ENCODE measurements around the gene HOXA3.

Gene HOXA3

GRCh38 chr7:27088002-27088922, 64.1 kb downstream of the HOXA3 start:
- DNase-seq (ENCODE audit: low read depth), result no peak

DNA sequence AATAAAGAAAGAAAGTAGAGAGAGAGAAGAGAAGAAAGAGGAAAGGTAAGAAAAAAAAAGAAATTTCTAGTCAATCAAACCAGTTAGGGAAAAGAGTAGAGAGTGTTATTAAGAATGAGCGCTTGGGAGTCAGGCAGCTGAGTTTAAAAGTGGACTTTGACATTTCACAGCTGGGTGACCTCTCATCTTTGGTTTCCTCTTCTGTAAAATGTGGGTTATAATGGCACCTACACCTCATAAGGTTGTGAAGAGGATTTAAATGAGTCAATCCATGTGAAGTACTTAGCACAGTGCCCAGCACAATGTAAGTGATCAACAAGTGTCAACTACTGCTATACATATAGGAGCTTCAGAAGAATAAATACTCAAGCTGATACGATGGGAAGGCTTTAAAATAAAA, 68.7 kb downstream of the HOXA3 start:
- no peak for DNase-seq (ENCODE audit: low read depth)

DNA sequence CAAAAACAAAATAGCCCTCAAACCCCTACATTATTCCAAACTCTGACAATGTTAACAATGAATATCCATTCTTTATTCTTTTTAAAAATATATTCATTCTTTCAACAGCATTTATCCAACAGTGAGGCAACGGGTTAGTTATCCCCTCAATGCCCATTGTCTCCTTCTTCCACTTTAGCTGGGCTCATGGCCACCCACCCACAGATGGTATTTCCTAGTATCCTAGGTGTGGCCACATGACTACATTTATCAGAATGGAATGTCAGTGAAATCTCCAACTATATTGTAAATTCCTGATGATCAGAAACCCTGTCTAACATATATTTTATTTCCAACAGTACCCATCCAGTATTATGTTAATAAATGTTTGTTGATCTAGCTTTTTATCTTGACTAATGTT, 70.2 kb downstream of the HOXA3 start:
- DNase-seq (ENCODE audit: low read depth), result no peak

DNA sequence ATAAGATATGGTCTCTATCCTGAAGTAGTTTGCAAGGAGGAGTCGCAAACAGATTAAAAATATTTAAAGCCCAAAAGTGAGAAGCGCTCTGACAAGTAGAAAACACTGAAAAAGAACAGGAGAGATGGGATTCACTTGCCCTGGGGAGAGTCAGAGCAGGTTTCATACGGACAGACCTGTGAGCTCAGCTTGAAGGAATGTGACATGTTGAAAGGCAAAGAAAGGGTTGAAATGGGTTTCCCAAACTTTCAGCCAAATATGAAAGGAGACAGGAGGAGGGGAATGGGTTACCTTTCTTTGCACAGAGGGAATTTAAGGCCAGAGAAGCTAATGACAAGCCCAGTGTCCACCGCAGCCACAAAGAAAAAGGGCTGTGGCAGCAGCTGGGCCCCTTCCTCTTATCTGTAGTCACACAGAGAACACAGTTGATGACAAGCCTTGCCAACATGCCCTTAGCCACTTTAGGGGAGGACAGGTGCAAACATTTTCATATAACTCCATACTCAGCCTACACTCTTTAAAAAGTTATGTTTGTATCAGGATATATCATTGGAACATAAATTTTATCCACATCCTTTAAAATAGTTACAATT, 71.4 kb downstream of the HOXA3 start:
- DNase-seq (ENCODE audit: low read depth), result no peak

- no peak for DNase-seq (ENCODE audit: low read depth)
Measured at GRCh38 chr7:27079234-27079975, 73.0 kb downstream of the HOXA3 start.

GRCh38 chr7:27078616-27079233, 73.7 kb downstream of the HOXA3 start:
- no peak for DNase-seq (ENCODE audit: low read depth)

DNA sequence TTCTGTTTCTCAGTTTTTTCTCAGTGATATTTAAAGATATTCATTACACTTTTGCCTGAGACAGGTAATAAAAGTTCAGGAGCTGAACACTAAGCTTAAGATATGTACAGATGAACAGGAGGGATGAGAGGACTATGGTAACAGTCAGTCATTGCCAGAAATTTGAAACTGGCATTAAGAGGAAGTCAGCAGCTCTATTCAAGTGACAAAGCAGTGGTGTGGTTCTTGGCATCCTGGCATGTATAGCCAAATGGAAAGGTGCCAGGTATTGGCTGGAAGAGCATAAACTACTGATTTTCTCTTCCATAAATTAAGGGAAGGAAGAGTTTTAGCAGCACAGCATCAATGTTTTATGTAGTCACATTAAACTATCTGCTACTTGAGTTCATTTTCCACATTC, 79.3 kb downstream of the HOXA3 start:
- DNase-seq (ENCODE audit: low read depth), result no peak

- no peak for DNase-seq (ENCODE audit: low read depth)
Measured at GRCh38 chr7:27071622-27072390, 80.6 kb downstream of the HOXA3 start.

DNA sequence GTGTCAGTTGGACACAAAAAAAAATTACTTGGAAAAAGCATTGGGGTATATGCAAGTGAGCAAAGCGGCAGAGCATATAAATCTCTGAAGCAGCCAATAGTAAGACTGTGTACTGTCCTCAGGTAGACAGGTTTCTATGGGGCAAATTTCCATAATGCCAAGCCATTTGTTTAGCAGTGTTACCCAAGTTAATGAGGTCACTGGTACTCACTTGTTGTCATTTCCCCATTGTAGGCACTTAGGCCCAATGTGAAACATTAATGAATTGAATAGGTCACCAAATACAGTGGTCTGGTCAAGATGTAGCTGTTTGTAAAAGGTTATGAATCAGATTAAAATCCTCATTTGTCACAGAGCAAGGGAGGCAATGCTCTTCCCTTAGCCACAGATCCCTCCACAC, 84.1 kb downstream of the HOXA3 start:
- DNase-seq (ENCODE audit: low read depth), result no peak

- no peak for DNase-seq (ENCODE audit: low read depth)
Measured at GRCh38 chr7:27066148-27066547, 86.2 kb downstream of the HOXA3 start.

DNA sequence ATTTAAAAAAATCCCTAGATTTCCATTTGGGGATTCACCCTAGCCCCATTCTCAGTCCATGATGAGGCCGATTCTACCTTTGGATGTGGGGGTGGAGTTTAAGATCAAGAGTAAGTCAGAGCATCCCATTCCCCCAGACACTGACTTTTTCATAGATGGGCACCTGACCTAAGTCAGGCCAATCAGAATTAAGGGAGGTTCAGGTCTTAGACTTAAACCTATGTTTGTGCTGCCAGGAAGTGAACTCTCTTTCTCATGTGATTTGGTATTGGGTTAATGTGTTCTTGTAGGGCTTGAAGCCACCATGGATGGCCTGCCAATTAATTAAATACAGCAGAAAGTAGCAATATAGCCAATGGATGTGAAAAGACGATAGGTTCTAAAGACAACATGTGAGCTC, 86.7 kb downstream of the HOXA3 start:
- DNase-seq (ENCODE audit: low read depth), result no peak

GRCh38 chr7:27064661-27065060, 87.7 kb downstream of the HOXA3 start:
- no peak for DNase-seq (ENCODE audit: low read depth)

- no peak for DNase-seq (ENCODE audit: low read depth)
Measured at GRCh38 chr7:27064159-27064558, 88.2 kb downstream of the HOXA3 start.

- DNase-seq (ENCODE audit: low read depth), result no peak
Measured at GRCh38 chr7:27062946-27063345, 89.4 kb downstream of the HOXA3 start.

Measured in stimulated activated CD8-positive, alpha-beta memory T cell treated with anti-CD3 and anti-CD28 coated beads, Interleukin-12 subunit alpha, Interleukin-12 subunit beta, amount 100 ng/mL, for 1 hour (primary cell).